Posterior cingulate gyrus (tissue), 11 donors: ENCODE results near the gene TRAPPC4.
"Not testable (repeated sequence)": the region's sequence is repeated elsewhere in the genome, so short reads cannot be mapped to it uniquely, and the experiment has no call there.

Experiments used
- DNase-seq, 10 donors: peaks; one replicate each; pipeline versions ENCODE4 v3.0.0 to v3.0.0-alpha.2; 2020 to 2021; ENCODE audit warnings: mixed read lengths in 3 of 10
- intact Hi-C: fragments of 100-400 bp; cut with DNase I; formaldehyde crosslinking; loops from one replicate; pipeline ENCODE4 v1.15.1; 2023

Gene TRAPPC4, protein sequence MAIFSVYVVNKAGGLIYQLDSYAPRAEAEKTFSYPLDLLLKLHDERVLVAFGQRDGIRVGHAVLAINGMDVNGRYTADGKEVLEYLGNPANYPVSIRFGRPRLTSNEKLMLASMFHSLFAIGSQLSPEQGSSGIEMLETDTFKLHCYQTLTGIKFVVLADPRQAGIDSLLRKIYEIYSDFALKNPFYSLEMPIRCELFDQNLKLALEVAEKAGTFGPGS

DNA sequence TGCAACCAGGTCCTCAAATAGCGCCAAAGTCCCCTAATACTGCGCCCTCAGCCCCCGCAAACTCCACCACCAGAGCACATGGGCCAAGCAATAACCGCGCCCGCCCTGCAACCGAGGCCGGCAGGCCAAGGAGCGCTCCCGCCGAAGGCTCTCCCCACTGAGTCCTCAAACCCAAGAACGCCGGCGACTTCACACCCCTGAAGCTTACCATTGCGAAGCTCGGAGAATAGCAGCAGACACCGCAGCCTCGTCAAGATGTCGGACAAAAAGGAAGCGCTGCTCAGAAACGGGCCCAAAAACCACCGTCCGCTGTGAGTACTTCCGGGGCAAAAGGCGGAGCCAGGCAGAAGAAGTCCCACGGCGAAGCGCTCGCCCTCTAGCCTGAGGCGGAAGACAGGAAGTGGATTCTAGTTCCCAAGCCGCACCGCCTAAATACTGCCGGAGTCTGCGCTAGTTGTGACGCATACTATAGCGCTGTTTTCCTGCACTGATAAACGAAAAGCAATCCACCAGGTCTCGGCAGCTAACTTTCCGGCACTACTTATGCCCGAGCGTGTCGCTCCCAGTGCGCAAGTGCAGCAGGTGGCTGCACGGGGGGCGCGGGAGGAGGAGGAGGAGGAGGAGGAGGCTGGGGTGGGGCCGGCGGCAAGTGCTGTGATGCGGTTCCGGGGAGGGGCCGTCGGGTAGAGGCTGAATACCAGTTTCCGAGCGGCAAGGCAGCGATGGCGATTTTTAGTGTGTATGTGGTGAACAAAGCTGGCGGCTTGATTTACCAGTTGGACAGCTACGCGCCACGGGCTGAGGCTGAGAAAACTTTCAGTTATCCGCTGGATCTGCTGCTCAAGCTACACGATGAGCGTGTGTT, at the start of gene TRAPPC4, which contains the start of gene RPS25:
Gene TRAPPC4 (plus strand): TSS at position 693 of the 865 bp plus-strand sequence. CDS start 30 bp downstream, at position 723.
Gene RPS25 (minus strand): TSS at position 270 of the 865 bp plus-strand sequence. CDS start 59 bp downstream, at position 211.
- peak; percentile 97 to 100 (median 98) for DNase-seq
- intact Hi-C loops, result loop anchor here (1.0 to 5.0 kb wide), 2 partner anchors 20 to 39 kb away; partner anchors contain the start of genes CENATAC and HYOU1

DNA sequence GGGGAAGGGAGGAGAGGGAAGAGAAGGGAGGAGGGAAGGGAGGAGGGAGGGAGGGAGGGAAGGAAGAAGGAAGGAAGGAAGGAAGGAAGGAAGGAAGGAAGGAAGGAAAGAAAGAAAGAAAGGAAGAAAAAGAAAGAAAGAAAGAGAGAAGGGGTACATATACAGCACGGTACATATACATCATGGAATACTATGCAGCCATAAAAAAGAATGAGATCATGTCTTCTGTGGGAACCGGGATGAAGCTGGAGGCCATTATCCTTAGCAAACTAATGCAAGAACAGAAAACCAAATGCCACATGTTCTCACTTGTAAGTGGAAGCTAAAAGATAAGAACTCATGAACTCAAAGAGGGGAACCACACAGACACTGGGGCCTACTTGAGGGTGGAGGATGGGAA, 49.1 kb upstream of the TRAPPC4 start:
- DNase-seq, intact Hi-C loops: not testable (repeated sequence)

DNA sequence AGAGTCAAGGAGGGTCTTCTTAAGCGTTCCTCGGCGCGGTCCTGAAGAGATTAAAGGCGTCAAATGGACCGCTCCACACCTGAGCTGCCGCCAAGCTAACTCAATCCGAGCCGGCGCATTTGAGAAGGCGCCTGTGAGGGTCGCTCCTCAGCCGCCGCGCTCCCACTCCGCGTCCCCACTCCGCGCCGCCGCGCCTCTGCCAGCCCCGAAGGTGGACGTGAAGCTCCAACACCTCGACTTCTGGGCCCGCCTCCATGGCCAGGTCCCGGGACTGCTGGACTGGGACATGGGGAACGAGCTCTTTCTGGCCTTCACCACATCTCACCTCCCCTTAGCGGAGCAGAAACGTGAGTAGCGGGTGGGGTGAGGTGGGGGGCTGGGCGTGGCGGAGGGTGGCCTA, 46.9 kb upstream of the TRAPPC4 start, which contains the start of gene FOXR1:
Gene FOXR1 (plus strand): TSS at position 116 of the 400 bp plus-strand sequence. CDS start 171 bp downstream, at position 287.
- peak in 1 of 10 donors; percentile 62 for DNase-seq
- intact Hi-C loops, result no loop called here

DNA sequence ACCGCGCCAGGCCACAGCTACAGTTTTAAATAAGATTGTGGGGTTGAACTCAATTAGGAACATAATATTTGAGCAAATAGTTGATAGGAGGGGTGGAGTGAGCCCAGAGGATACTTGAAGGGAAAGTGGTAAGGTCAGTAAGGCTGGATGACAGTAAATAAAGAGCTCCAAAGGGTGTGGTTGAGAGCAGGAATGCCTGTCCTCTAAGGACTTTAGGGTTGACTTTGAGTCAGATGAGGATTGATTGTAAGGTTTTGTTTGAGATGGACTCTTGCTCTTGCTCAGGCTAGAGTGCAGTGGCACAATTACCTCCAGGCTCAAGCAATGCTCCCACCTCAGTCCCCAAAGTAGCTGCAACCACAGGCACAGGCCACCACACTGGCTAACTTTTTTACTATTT, 44.6 kb upstream of the TRAPPC4 start:
- DNase-seq, result no peak
- intact Hi-C loops, result no loop called here

DNA sequence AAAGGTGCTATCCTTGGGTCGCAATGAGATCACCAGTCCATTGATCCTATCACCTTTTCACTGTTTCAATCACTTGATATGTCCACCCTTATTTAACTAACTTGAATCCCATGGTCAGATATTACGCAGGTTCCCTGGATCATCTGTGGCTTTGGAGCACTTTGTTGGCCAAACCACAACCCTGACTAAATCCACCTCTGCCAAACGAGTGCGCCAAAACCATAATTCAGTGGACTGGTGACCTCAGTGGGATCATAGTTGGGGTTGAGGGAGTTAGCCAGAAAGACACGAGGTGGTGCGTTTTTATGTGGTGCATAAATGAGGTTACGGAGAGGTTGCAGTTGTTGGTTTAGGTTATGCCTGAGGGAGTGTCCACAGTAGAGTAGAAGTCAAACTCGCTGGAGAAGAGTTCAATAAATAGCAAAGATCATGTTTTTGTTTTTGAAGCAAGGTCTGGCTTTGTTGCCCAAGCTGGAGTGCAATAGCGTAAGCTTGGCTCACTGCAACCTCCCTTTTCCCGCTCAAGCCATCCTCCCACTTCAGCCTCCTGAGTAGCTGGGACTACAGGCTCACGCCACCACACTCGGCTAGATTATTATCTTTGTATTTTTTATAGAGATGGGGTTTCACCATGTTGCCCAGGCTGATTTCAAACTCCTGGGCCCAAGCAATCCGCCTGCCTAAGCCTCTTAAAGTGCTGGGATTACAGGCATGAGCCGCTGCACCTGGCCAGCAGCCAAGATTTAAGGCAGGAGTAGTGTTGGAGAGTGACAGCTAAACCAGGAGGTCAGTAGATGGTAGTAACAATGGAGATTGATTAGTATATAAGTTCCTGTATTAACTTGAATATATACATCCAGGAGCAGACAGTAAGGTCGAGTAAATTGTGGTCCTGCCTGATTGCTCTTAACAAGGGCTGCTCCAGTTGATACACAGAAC, 42.5 kb upstream of the TRAPPC4 start:
- intact Hi-C loops, result no loop called here
- peak in 1 of 10 donors; percentile 20 for DNase-seq

DNA sequence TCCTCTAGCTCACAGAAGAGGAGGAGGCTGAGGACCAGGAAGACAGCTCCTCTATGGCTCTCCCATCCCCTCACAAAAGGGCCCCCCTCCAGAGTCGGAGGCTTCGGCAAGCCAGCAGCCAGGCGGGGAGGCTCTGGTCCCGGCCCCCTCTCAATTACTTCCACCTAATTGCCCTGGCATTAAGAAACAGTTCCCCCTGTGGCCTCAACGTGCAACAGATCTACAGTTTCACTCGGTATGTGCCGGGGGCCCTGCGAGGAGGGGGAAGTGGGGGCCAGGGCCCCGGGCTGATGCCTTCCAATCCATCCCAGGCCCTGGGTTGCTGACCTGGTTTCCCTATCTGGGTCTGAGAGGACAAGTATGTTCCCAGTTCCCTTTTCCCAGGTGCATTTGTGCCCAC, 39.1 kb upstream of the TRAPPC4 start:
- no peak for DNase-seq
- intact Hi-C loops, result no loop called here

DNA sequence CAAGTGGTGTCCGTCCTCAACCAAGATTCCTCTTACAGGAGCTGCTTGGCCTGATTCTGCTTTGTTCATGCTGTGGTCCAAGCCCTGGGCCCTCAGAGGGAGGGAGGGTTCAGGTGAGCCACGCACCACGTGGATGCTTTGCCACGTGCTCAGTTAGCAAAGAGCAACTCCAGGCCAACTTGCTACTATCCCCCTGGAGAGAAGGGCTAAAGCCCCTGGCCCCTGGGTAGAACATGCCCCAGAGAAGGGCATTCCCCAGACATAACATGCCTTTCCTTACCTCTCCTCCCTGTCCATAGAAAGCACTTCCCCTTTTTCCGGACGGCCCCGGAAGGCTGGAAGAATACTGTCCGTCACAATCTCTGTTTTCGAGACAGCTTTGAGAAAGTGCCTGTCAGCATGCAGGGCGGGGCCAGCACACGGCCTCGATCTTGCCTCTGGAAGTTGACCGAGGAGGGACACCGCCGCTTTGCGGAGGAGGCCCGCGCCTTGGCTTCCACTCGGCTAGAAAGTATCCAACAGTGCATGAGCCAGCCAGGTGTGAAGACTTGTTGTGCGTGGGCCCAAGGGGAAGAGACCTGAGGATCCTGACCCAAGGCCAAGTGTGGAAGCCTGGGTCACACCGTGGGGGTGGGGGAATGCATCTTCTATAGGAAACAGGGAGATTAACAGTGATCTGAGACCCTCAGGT, 38.2 kb upstream of the TRAPPC4 start:
- intact Hi-C loops, result no loop called here
- no peak for DNase-seq

DNA sequence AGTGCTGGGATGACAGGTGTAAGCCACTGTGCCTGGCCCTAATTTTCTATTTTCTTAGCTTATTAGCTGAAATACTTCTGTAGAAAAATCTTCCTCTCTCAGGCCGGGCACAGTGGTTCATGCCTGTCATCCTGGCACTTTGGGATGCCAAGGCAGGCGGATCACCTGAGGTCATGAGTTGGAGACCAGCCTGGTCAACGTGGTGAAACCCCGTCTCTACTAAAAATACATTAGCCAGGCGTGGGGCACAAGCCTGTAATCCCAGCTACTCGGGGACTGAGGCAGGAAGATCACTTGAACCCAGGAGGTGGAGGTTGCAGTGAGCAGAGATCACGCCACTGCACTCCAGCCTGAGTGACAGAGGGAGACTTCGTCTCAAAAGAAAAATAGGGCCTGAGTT, 34.2 kb upstream of the TRAPPC4 start:
- DNase-seq, intact Hi-C loops: not testable (repeated sequence)

DNA sequence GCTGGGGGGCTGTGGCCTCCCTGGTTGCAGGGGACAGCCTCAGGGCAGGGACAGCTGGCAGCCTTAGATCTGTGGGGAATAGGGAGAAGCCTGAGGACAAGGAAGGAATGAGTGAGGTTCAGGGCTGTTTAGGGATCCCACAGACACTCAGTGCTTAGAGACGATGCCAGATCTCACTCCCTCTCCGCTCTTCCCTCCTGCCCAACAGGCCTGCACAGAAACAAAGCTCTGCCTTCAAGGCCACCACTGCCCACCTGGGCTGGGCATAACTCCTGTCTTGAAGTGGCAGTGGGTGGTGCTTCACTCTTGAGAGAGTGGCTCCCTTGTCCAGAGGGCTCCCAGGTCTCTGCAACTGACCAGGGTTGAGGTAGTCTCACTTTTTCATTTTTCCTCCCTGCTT, 33.7 kb upstream of the TRAPPC4 start:
- DNase-seq, result no peak
- intact Hi-C loops, result no loop called here

DNA sequence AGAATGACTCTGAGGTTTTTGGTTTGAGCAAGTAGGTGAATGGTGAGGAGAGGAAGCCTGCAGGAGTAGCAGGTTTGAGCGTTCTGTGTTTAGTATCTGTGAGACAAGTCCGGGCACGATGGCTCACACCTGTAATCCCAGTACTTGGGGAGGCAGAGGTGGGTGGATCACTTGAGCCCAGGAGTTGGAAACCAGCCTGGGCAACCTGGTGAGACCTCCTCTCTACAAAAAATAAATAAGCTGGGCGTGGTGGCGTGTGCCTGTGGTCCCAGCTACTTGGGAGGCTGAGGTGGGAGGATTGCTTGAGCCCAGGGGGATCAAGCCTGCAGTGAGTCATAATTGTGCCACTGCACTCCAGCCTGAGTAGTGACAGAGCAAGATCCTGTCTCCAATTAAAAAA, 30.3 kb upstream of the TRAPPC4 start:
- intact Hi-C loops, result no loop called here

DNA sequence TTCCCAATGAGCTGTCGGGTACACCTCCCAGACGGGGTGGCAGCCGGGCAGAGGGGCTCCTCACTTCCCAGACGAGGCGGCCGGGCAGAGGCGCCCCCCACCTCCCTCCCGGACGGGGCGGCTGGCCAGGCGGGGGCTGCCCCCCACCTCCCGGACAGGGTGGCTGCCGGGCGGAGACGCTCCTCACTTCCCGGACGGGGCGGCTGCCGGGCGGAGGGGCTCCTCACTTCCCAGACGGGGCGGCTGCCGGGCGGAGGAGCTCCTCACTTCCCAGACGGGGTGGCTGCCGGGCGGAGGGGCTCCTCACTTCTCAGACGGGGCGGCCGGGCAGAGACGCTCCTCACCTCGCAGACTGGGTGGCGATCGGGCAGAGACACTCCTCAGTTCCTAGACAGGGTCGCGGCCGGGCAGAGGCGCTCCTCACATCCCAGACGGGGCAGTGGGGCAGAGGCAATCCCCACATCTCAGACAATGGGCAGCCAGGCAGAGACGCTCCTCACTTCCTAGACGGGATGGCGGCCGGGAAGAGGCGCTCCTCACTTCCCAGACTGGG, 27.0 kb upstream of the TRAPPC4 start:
- intact Hi-C loops, result not testable (repeated sequence)

More for the DNA sequence above, 30.3 kb upstream of the TRAPPC4 start:
- no peak for DNase-seq

DNA sequence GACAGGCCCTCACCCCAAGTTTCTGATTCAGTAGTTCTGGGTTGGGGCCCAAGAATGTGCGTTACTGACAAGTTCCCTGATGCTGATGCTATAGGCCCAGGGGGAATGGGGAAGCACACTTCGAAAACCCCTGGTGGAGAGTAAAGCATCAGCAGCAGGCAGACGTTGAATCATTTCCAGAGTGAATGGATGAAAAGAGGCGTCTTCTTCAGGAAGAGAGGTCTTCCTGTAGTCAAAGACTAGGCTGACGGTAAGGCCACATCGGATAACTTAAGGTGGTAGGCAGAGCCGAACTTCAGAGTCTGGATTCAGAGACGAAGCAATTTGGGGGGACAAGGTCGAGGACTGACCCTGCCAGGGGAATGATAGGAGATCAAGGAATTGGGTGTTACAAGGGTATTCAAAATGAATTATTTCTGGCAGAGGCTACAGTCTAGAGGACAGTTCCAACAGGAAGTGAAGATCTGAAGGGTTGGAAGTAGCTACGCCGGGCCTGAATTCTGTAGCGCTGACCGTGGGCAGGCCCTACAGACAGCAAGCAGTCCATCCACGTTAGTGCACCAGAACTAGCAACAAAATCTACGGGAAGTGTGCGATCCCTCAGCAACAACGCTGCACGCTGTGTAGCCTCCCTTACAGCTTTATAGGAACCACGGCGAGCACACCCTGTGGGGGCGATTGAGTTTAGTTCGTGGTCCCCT, 21.5 kb upstream of the TRAPPC4 start:
- DNase-seq, result peak in 4 of 10 donors; percentile 9 to 81 (median 14)

More for the DNA sequence above, 27.0 kb upstream of the TRAPPC4 start:
- not testable (repeated sequence) for DNase-seq

DNA sequence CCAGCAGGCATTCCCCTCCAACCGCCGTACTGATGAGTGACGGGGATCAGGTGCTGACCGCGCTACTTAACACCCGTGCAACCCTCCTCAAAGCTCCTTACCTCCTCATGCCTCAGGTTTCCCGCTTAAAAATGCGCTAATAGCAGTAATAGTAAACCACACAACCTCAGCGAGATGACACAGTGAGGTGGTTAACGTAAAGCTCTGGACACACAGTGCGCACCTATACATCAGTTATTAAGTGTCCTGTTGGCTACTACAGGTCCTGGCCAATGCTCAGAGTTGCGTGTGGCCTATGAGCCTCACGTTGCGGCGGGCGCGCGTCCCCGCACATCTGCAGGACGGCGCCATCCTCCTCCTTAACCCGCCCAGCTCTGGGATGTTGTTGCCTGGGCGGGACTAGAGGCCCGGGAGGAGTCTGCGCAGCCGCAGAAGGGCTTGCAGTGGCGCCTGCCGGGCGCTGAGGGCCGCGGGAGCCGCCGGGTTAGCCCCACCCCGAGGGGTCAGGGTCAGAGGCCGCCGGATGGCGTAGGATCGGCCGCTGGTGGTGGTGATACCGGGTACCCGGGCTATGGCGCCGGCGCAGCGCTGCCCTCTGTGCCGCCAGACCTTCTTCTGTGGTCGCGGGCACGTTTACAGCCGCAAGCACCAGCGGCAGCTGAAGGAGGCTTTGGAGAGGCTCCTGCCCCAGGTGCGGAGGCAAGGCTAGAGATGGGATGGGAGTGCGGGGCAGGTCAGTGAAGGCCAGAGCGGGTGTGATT, 20.8 kb upstream of the TRAPPC4 start, which contains the start of gene CENATAC:
Gene CENATAC (plus strand): TSS at position 512 of the 761 bp plus-strand sequence. CDS start 60 bp downstream, at position 572.
- peak; percentile 97 to 100 (median 98) for DNase-seq
- intact Hi-C loops, result loop anchor here (1.0 kb wide), 1 partner anchor 20 kb away; the partner anchor contains the start of genes RPS25 and TRAPPC4

More for the DNA sequence above, 21.5 kb upstream of the TRAPPC4 start:
- intact Hi-C loops, result no loop called here

DNA sequence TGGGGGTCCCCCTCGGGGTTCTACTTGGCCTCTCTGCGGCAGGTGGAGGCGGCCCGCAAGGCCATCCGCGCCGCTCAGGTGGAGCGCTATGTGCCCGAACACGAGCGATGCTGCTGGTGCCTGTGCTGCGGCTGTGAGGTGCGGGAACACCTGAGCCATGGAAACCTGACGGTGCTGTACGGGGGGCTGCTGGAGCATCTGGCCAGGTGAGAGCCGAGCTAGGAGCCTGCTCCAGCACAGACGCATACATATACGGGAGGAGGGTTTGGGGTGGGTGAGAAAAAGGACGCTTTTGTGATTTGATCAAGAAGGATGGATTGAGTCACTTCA, 20.2 kb upstream of the TRAPPC4 start:
- intact Hi-C loops, result loop anchor here (1.0 kb wide), 1 partner anchor 20 kb away; the partner anchor contains the start of genes RPS25 and TRAPPC4
- DNase-seq, result peak in 1 of 10 donors; percentile 13

DNA sequence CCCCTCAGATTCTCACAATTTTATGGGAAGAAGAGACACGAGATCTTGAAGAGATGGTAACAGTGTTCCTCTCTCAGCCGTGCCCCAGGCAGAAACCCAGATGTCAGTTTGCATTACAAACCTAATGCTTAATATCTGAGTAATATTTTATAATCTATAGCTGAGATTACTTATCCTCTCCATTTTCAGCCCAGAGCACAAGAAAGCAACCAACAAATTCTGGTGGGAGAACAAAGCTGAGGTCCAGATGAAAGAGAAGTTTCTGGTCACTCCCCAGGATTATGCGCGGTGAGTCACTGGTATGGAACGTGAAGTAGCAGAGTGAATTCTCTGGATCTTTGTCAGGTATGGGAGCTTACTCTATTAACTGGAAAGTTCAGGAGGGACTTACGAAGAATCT, 19.7 kb upstream of the TRAPPC4 start:
- intact Hi-C loops, result loop anchor here (1.0 kb wide), 1 partner anchor 19 kb away; the partner anchor contains the start of genes RPS25 and TRAPPC4
- DNase-seq, result no peak

DNA sequence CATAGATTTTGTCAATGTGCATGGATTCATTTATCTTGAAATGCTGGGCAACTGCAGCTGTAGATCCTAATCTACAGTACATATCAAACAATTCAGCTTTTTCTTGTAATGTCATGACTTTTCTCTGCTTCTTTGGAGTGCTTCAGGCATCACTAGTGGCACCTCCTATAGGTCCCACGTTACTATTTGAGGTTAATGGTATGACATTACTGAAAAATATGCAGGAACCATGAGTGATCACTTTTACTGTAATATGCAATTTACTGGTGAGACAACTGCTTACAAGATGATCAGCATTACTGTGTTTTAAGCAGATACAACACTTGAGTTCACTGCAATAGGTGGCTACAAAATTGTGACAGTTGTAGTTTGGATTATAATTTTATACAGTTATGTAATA, 17.7 kb upstream of the TRAPPC4 start:
- intact Hi-C loops, result no loop called here
- no peak for DNase-seq

DNA sequence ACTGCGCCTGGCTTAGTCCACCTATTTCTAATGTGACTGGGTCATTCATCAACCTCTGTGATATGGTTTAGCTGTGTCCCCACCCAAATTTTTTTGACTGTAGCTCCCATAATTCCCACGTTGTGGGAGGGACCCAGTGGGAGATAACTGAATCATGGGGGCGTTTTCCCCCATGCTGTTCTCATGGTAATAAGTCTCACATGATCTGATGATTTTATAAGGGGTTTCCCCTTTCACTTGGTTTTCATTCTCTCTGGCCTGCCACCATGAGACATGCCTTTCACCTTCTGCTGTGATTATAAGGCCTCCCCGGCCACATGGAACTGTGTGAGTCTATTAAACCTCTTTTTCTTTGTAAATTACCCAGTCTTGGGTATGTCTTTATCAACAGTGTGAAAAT, 11.9 kb upstream of the TRAPPC4 start:
- intact Hi-C loops, result no loop called here
- no peak for DNase-seq
